H1 (cell line): ENCODE data around the gene CIAO2A. TPM values are rescaled to one million over a fixed set of nuclear protein-coding genes. Genes with fewer than 3 reads are reported as not detected.

Experiments
- SIX5 ChIP-seq: IDR thresholded peaks from 2 replicates; pipeline ENCODE4 v1.6.1; 2011; ENCODE audit warnings: mild to moderate bottlenecking, low read depth, low read length
- polyA plus RNA-seq, 7 experiments: library from polyadenylated mRNA; depleted of rRNA in 3 of 7; stranded (reverse) in 5 of 7; unstranded in 2 of 7; fragments of >200 nt in 5 of 7; fragments of 200-250 nt in 2 of 7; gene quantifications; 1 replicate in 5 of 7; 2 replicates in 1 of 7; 4 replicates in 1 of 7; pipeline versions ENCODE4 v1.2.1 to v1.2.3, GENCODE V29; 2011 to 2013; ENCODE audit warnings: missing spikeins in 2 of 7, mixed read lengths in 2 of 7
- total RNA-seq: library from RNA; stranded (reverse); fragmentation: NEBNext Ultra II Directional; extraction: Animal tissue kit (Norgen Biotek cat#: 25700); gene quantifications from 2 replicates; pipeline ENCODE4 v1.2.1, GENCODE V29; 2021

The CIAO2A gene
- total and polyA plus RNA-seq, 2 of the 8 experiments (the other 6 are each of a cell fraction or from before 2014, with no cell fraction given): 76.4 to 86.5 TPM

DNA sequence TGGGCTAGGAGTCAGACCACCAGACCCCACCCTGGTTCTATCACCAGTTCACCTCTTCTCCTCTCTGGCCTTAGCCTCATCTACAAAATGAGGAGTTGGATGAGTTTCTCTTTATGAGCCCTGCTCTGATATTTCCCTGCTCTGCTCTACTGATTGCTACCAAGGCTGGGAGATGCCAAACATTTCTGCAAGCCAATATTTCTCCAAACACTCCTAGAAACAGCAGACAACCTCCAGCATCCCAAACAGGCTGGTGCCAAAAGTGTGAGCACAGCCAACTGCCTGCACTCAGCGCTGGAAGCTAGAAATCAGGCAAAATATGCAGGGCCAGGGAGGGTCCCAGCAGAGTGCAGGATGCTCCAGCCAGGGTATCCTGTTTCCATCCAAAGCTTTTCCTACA is 58.1 kb downstream of the CIAO2A start (continued):
- no peak for TF ChIP-seq SIX5
- TF ChIP-seq, all 59 proteins: peak for 0
